Lower leg skin (tissue), 3 donors: Measurements from ENCODE around the gene ACKR1.

ENCODE experiments used
- POLR2A ChIP-seq, 2 donors: fragments of 450-650 bp; IDR thresholded peaks; one replicate each; pipeline ENCODE4 v1.6.1; 2016 to 2017; ENCODE audit warnings: antibody characterized with exemption in 2 of 2, mild to moderate bottlenecking in 1 of 2, moderate library complexity in 1 of 2
- TF ChIP-seq, protein P1 (sequence below), 3 donors: fragments of 450-650 bp; IDR thresholded peaks; one replicate each; pipeline ENCODE4 v1.5.1; 2016; ENCODE audit warnings: antibody characterized with exemption in 3 of 3, mild to moderate bottlenecking in 3 of 3, moderate library complexity in 2 of 3

DNA sequence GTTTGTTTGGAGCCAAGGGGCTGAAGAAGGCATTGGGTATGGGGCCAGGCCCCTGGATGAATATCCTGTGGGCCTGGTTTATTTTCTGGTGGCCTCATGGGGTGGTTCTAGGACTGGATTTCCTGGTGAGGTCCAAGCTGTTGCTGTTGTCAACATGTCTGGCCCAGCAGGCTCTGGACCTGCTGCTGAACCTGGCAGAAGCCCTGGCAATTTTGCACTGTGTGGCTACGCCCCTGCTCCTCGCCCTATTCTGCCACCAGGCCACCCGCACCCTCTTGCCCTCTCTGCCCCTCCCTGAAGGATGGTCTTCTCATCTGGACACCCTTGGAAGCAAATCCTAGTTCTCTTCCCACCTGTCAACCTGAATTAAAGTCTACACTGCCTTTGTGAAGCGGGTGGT lies 1.4 kb downstream of the ACKR1 start:
- TF ChIP-seq, protein P1, sequence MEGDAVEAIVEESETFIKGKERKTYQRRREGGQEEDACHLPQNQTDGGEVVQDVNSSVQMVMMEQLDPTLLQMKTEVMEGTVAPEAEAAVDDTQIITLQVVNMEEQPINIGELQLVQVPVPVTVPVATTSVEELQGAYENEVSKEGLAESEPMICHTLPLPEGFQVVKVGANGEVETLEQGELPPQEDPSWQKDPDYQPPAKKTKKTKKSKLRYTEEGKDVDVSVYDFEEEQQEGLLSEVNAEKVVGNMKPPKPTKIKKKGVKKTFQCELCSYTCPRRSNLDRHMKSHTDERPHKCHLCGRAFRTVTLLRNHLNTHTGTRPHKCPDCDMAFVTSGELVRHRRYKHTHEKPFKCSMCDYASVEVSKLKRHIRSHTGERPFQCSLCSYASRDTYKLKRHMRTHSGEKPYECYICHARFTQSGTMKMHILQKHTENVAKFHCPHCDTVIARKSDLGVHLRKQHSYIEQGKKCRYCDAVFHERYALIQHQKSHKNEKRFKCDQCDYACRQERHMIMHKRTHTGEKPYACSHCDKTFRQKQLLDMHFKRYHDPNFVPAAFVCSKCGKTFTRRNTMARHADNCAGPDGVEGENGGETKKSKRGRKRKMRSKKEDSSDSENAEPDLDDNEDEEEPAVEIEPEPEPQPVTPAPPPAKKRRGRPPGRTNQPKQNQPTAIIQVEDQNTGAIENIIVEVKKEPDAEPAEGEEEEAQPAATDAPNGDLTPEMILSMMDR (IDR thresholded peaks at IDR 0.05) = no peak
- no peak for TF ChIP-seq POLR2A (IDR thresholded peaks at IDR 0.05)
